ENCODE results near the gene MRLN. TPM values are rescaled to one million over a fixed set of nuclear protein-coding genes. Genes with fewer than 3 reads are reported as not detected.

The MRLN gene
- total and polyA plus RNA-seq, 2 of the 8 experiments (the other 6 are each of a cell fraction or from before 2014, with no cell fraction given): 0.21 TPM; not detected in 1

- no peaks in the 10 kb centered on the region for H4K20me1 ChIP-seq (replicated peaks in 1 of 2; ENCODE audit: control insufficient read depth in 1 of 2, insufficient read depth in 2 of 2, low read length in 2 of 2)
- no peak overlapping the region for H2BK15ac ChIP-seq (ENCODE audit: low read length)
- H2BK5ac ChIP-seq (ENCODE audit: low read depth, low read length): no peak overlapping the region
- no peak overlapping the region for H3K14ac ChIP-seq (ENCODE audit: insufficient read length)
- no peak overlapping the region for H3K27ac ChIP-seq (ENCODE audit: low read depth, low read length)
- no peaks in the 10 kb centered on the region for H3K9me3 ChIP-seq (ENCODE audit: insufficient read depth in 2 of 2, low read depth in 1 of 2, low read length in 1 of 2)
- FAIRE-seq: no peak
- H3K18ac ChIP-seq (ENCODE audit: extremely low read depth, low read length): no peak overlapping the region
- no peak overlapping the region for H4K5ac ChIP-seq (ENCODE audit: insufficient read length, low read depth, low read length)
- H3K23ac ChIP-seq (ENCODE audit: insufficient read length): no peak overlapping the region
- no peaks in the 10 kb centered on the region for H3K79me1 ChIP-seq (ENCODE audit: low read depth, low read length)
- ChIA-PET CTCF (ENCODE audit: partially characterized antibody) (interaction anchor here (0.6 to 1.9 kb wide), 7 partner anchors 12 to 119 kb away, joined by 3 to 7 read pairs (median 4); no protein-coding TSS in a partner anchor), POLR2A (ENCODE audit: partially characterized antibody) (interaction anchor here (5.6 kb wide), 1 partner anchor 11 kb away, joined by 27 read pairs; no protein-coding TSS in a partner anchor)
- H3K36me3 ChIP-seq (ENCODE audit: control insufficient read depth in 2 of 4, insufficient read depth in 4 of 4, low read length in 3 of 4): no peaks in the 10 kb centered on the region
- DNase-seq (ENCODE audit: low read depth in 1 of 2, low spot score in 2 of 2): no peak
- H4K8ac ChIP-seq (ENCODE audit: extremely low read depth, insufficient read depth, low read length): no peak overlapping the region
- peaks cover 0 to 5% (median 5%) of the 10 kb centered on the region in 4 experiments; a peak in 4 of 7 replicates for H3K4me1 ChIP-seq (replicated peaks in 1 of 4; ENCODE audit: control insufficient read depth in 3 of 4, insufficient read depth in 4 of 4, low read length in 3 of 4)
- H2AFZ ChIP-seq (ENCODE audit: low read length): 0 out of 2 replicates have a peak overlapping the region, but pooled peaks have one; percentile 76
- no peak overlapping the region for H3K4me3 ChIP-seq (ENCODE audit: extremely low read depth in 1 of 4, insufficient read depth in 2 of 4, low read depth in 3 of 4, low read length in 4 of 4)
- H2BK12ac ChIP-seq (ENCODE audit: low read depth, low read length): no peak overlapping the region
- H3K56ac ChIP-seq (replicated peaks; ENCODE audit: insufficient read length, low read depth, low read length): no peak overlapping the region
- no peak overlapping the region for H3K9ac ChIP-seq (replicated peaks in 1 of 4; ENCODE audit: extremely low read depth in 1 of 4, low read depth in 3 of 4, low read length in 3 of 4)
- no peak overlapping the region for H2BK20ac ChIP-seq (ENCODE audit: low read length)
- H3K79me2 ChIP-seq (ENCODE audit: control insufficient read depth in 1 of 2, insufficient read depth in 2 of 2, low read length in 2 of 2): peaks cover 0 to 6% of the 10 kb centered on the region in 2 experiments; a peak in 1 of 4 replicates
- no peak overlapping the region for H3K4me2 ChIP-seq (ENCODE audit: insufficient read depth in 1 of 2, low read depth in 2 of 2, low read length in 2 of 2)
- no peak overlapping the region for H3K4ac ChIP-seq (replicated peaks; ENCODE audit: insufficient read length, low read depth, low read length)
- H4K91ac ChIP-seq (replicated peaks; ENCODE audit: insufficient read length, low read length): no peak overlapping the region
- H3K27me3 ChIP-seq (replicated peaks in 1 of 4; ENCODE audit: control insufficient read depth in 3 of 4, extremely low read depth in 1 of 4, insufficient read depth in 3 of 4, low read length in 3 of 4): peaks cover 0 to 15% (median 10%) of the 10 kb centered on the region in 4 experiments; a peak in 5 of 7 replicates
- H2AK5ac ChIP-seq (ENCODE audit: low read depth, low read length): no peak overlapping the region
- 78% methylated on average over 3 of the region's 3 CpGs; no CpG with 5 or more reads in 1 of the 2 experiments for WGBS, 2 experiments (ENCODE audit: extremely low coverage in 1 of 2, insufficient coverage in 1 of 2, insufficient read length in 1 of 2, insufficient replicate concordance in 2 of 2, low coverage in 1 of 2, low lambda C conversion rate in 2 of 2, missing lambda C conversion rate in 1 of 2)
- TF ChIP-seq TEAD4 (IDR thresholded peaks at IDR 0.05; ENCODE audit: low read depth, low read length): 0 out of 2 replicates have a peak, but pooled peaks have one; percentile 16
- TF ChIP-seq EZH2 (IDR thresholded peaks at IDR 0.05; ENCODE audit: low read depth, low read length, severe bottlenecking): no peak
- H2BK120ac ChIP-seq (replicated peaks; ENCODE audit: low read depth, low read length): no peak overlapping the region
- peaks cover 15% of the 10 kb centered on the region; the same call in 1 of the 2 replicates for H3K23me2 ChIP-seq (ENCODE audit: low read depth, low read length)
Measured at GRCh38 chr10:59711871-59712494, 41.3 kb downstream of the MRLN start.

All from H1 (cell line).